GM18868 (cell line): Measurements from ENCODE around the gene RREB1.
"Not testable (repeated sequence)": the region's sequence is repeated elsewhere in the genome, so short reads cannot be mapped to it uniquely, and the experiment has no call there.

Experiments
- ATAC-seq: cut with Tn5 transposase; IDR thresholded peaks from one replicate; pipeline ENCODE4 v1.9.1; 2021; ENCODE audit warnings: mild to moderate bottlenecking, moderate library complexity; ENCODE audit not compliant: unreplicated experiment

The RREB1 gene

GRCh38 chr6:7258231-7258763, 150.5 kb downstream of the RREB1 start:
- no peak for ATAC-seq

GRCh38 chr6:7260291-7261031, 152.7 kb downstream of the RREB1 start:
- ATAC-seq: peak; percentile 11

GRCh38 chr6:7261032-7261841, 153.5 kb downstream of the RREB1 start:
- peak; percentile 83 for ATAC-seq

GRCh38 chr6:7261852-7262461, 154.2 kb downstream of the RREB1 start:
- ATAC-seq: no peak

- ATAC-seq: no peak
Measured at GRCh38 chr6:7262746-7263518, 155.2 kb downstream of the RREB1 start.

GRCh38 chr6:7263519-7263805, 155.7 kb downstream of the RREB1 start:
- ATAC-seq: not testable (repeated sequence)

- ATAC-seq: no peak
Measured at GRCh38 chr6:7264041-7264440, 156.3 kb downstream of the RREB1 start.

- ATAC-seq: no peak
Measured at GRCh38 chr6:7264686-7265384, 157.1 kb downstream of the RREB1 start.

GRCh38 chr6:7265385-7265726, 157.6 kb downstream of the RREB1 start:
- not testable (repeated sequence) for ATAC-seq

GRCh38 chr6:7267071-7267465, 159.3 kb downstream of the RREB1 start:
- no peak for ATAC-seq

- ATAC-seq: no peak
Measured at GRCh38 chr6:7267466-7268091, 159.8 kb downstream of the RREB1 start.

- no peak for ATAC-seq
Measured at GRCh38 chr6:7268362-7268761, 160.6 kb downstream of the RREB1 start.

- no peak for ATAC-seq
Measured at GRCh38 chr6:7268816-7269555, 161.2 kb downstream of the RREB1 start.

GRCh38 chr6:7269816-7270215, 162.1 kb downstream of the RREB1 start:
- no peak for ATAC-seq

GRCh38 chr6:7270320-7271204, 162.8 kb downstream of the RREB1 start:
- no peak for ATAC-seq

- ATAC-seq: no peak
Measured at GRCh38 chr6:7271205-7271534, 163.4 kb downstream of the RREB1 start.

GRCh38 chr6:7273709-7274108, 165.9 kb downstream of the RREB1 start:
- no peak for ATAC-seq

- not testable (repeated sequence) for ATAC-seq
Measured at GRCh38 chr6:7274525-7274924, 166.8 kb downstream of the RREB1 start.

GRCh38 chr6:7276199-7276524, 168.4 kb downstream of the RREB1 start:
- ATAC-seq: no peak
